ENCODE data around the gene KNL1.

GRCh38 chr15:40633178-40633577, 39.1 kb downstream of the KNL1 start:
- TF ChIP-seq CTCF (IDR thresholded peaks at IDR 0.05) (no peak), POLR2A (IDR thresholded peaks at IDR 0.05) (no peak)
